ENCODE data around the gene ZDHHC9. TPM values are rescaled to one million over a fixed set of nuclear protein-coding genes. Genes with fewer than 3 reads are reported as not detected.

Gene ZDHHC9
- total RNA-seq, 1 experiment from 2014 or later, result 41.0 TPM

Other genes starting within 250 kb of the ZDHHC9 start
- 0.09 and 0.20 TPM in 2 replicates for gene APLN, start 188.9 kb downstream of the ZDHHC9 start, total RNA-seq (2022)
- gene XPNPEP2, start 104.9 kb downstream of the ZDHHC9 start, total RNA-seq (2022), result 0.32 TPM in 2 replicates
- gene SASH3, start 63.9 kb downstream of the ZDHHC9 start, total RNA-seq (2022), result not detected in 2 replicates
- 24.5 and 24.6 TPM in 2 replicates for gene UTP14A, start 62.3 kb upstream of the ZDHHC9 start, total RNA-seq (2022)
- 19.8 and 21.1 TPM in 2 replicates for gene BCORL1, start 138.7 kb upstream of the ZDHHC9 start, total RNA-seq (2022)